Measurements from ENCODE around the gene KCTD4. TPM values are rescaled to one million over a fixed set of nuclear protein-coding genes. Genes with fewer than 3 reads are reported as not detected.

The KCTD4 gene
- total RNA-seq, 4 donors from 2014 or later, result not detected

- intact Hi-C loops (cut with DNase I), result no loop called here
- TF ChIP-seq EP300 (IDR thresholded peaks at IDR 0.05), result no peak
- TF ChIP-seq CTCF (IDR thresholded peaks at IDR 0.05), result no peak
- TF ChIP-seq POLR2A (IDR thresholded peaks at IDR 0.05; ENCODE audit: low read depth), result no peak
- TF ChIP-seq POLR2AphosphoS5 (IDR thresholded peaks at IDR 0.05), result no peak
- H3K4me1 ChIP-seq, result peaks cover 0 to 10% (median 0%) of the 10 kb centered on the region in 4 donors
- no peaks in the 10 kb centered on the region for H3K27me3 ChIP-seq
- H3K27ac ChIP-seq (replicated peaks in 1 of 4), result no peak overlapping the region
- DNase-seq (ENCODE audit: extremely low spot score), result no peak
- H3K4me3 ChIP-seq, result no peak overlapping the region
- peaks cover 0 to 4% (median 0%) of the 10 kb centered on the region in 4 donors for H3K36me3 ChIP-seq
- no peaks in the 10 kb centered on the region for H3K9me3 ChIP-seq
These were observed 26.4 kb downstream of the KCTD4 start for GRCh38 chr13:45174478-45174877.

- Histone ChIP-seq H3K27ac (replicated peaks in 1 of 4) (no peak overlapping the region), H3K4me3 (no peak overlapping the region), H3K36me3 (peaks cover 0 to 8% (median 4%) of the 10 kb centered on the region in 4 donors), H3K4me1 (peaks cover 0 to 8% (median 4%) of the 10 kb centered on the region in 4 donors), H3K9me3 (no peaks in the 10 kb centered on the region), H3K27me3 (no peaks in the 10 kb centered on the region)
- TF ChIP-seq POLR2A (IDR thresholded peaks at IDR 0.05; ENCODE audit: low read depth) (no peak), POLR2AphosphoS5 (IDR thresholded peaks at IDR 0.05) (no peak), CTCF (IDR thresholded peaks at IDR 0.05) (no peak), EP300 (IDR thresholded peaks at IDR 0.05) (no peak)
- DNase-seq (ENCODE audit: extremely low spot score), result no peak
- intact Hi-C loops (cut with DNase I), result no loop called here
- WGBS, result 98% methylated on average over 2 of the region's 2 CpGs
These were observed 32.3 kb downstream of the KCTD4 start for GRCh38 chr13:45168555-45168930.

GRCh38 chr13:45167611-45168554 lies 33.0 kb downstream of the KCTD4 start:
- Histone ChIP-seq H3K9me3 (no peaks in the 10 kb centered on the region), H3K27me3 (no peaks in the 10 kb centered on the region), H3K4me3 (no peak overlapping the region), H3K4me1 (peaks cover 0 to 12% (median 4%) of the 10 kb centered on the region in 4 donors), H3K27ac (replicated peaks in 1 of 4) (no peak overlapping the region), H3K36me3 (peaks cover 0 to 8% (median 4%) of the 10 kb centered on the region in 4 donors)
- 85% methylated on average over 12 of the region's 12 CpGs for WGBS
- TF ChIP-seq EP300 (IDR thresholded peaks at IDR 0.05), result no peak
- no peak for TF ChIP-seq CTCF (IDR thresholded peaks at IDR 0.05)
- TF ChIP-seq POLR2AphosphoS5 (IDR thresholded peaks at IDR 0.05), result no peak
- no peak for TF ChIP-seq POLR2A (IDR thresholded peaks at IDR 0.05; ENCODE audit: low read depth)
- intact Hi-C loops (cut with DNase I), result no loop called here
- no peak for DNase-seq (ENCODE audit: extremely low spot score)

GRCh38 chr13:45166858-45167257 lies 34.0 kb downstream of the KCTD4 start:
- H3K9me3 ChIP-seq, result no peaks in the 10 kb centered on the region
- H3K27me3 ChIP-seq, result no peaks in the 10 kb centered on the region
- peaks cover 0 to 8% (median 4%) of the 10 kb centered on the region in 4 donors for H3K36me3 ChIP-seq
- no peak for DNase-seq (ENCODE audit: extremely low spot score)
- H3K27ac ChIP-seq (replicated peaks in 1 of 4), result no peak overlapping the region
- intact Hi-C loops (cut with DNase I), result no loop called here
- 87% methylated on average over 3 of the region's 3 CpGs for WGBS
- TF ChIP-seq POLR2AphosphoS5 (IDR thresholded peaks at IDR 0.05) (no peak), POLR2A (IDR thresholded peaks at IDR 0.05; ENCODE audit: low read depth) (no peak), EP300 (IDR thresholded peaks at IDR 0.05) (no peak), CTCF (IDR thresholded peaks at IDR 0.05) (no peak)
- no peak overlapping the region for H3K4me3 ChIP-seq
- peaks cover 0 to 22% (median 10%) of the 10 kb centered on the region in 4 donors for H3K4me1 ChIP-seq

Data from esophagus muscularis mucosa (tissue), 4 donors.